K562 (cell line): ENCODE data around the gene DDAH2. TPM values are rescaled to one million over a fixed set of nuclear protein-coding genes. Genes with fewer than 3 reads are reported as not detected.

ENCODE experiments used
- ATAC-seq: fragments of 200-7000 bp; cut with Tn5 transposase; 3 replicates; pipeline ENCODE4 v1.9.1; 2020; ENCODE audit warnings: moderate library complexity
- BruUV-seq: library from RNA; stranded (reverse); fragments of 400-500 nt; replicated peaks from 2 replicates; lab custom pipeline; 2021; lab: Mats Ljungman, UMichigan
- CTCF ChIA-PET: fragments of 300-600 bp; formaldehyde crosslinking; extraction: SDS; loops from one replicate; lab custom pipeline; 2021; ENCODE audit warnings: low intra/inter-chr PET ratio; lab: Yijun Ruan, JAX
- POLR2A ChIA-PET: fragments of 300-600, 350-650 bp; sonication (Branson Sonifier 250); formaldehyde crosslinking; extraction: SDS; loops from one replicate; lab custom pipeline; 2021; ENCODE audit warnings: antibody characterized with exemption, inconsistent platforms; lab: Yijun Ruan, JAX
- DNase-seq, 4 experiments: peaks; one replicate each; pipeline versions ENCODE4 v3.0.0 to v3.0.0-alpha.2; 2011 to 2018; ENCODE audit warnings: low spot score in 3 of 4, mixed read lengths in 3 of 4; ENCODE audit errors: extremely low read depth in 1 of 4
- FAIRE-seq: peaks from 2 replicates; lab custom pipeline; 2011; peaks lifted over from hg19 to GRCh38; lab: Jason Lieb, UNC
- H2AFZ ChIP-seq: 2 replicates; pipeline ENCODE4 v1.6.0; 2011; ENCODE audit warnings: low read depth, low read length, control low read depth, inconsistent platforms
- H3K27ac ChIP-seq: fragments of 200-600 bp; 3 replicates; pipeline ENCODE4 v1.8.0; 2011; ENCODE audit warnings: low read depth, mild to moderate bottlenecking, control low read depth, inconsistent platforms, low read length, moderate library complexity, mixed read lengths; ENCODE audit errors: extremely low read depth
- H3K27me3 ChIP-seq, 2 experiments: fragments of 300-600 bp in 1 of 2; 2 replicates in 1 of 2; 3 replicates in 1 of 2; pipeline versions ENCODE4 v1.6.0 to v1.8.0; 2011; ENCODE audit warnings: inconsistent platforms in 2 of 2, low read length in 2 of 2, mild to moderate bottlenecking in 1 of 2, mixed read lengths in 1 of 2, moderate library complexity in 1 of 2; ENCODE audit not compliant: control insufficient read depth in 2 of 2, insufficient read depth in 2 of 2
- H3K36me3 ChIP-seq: fragments of 300-600 bp; 3 replicates; pipeline ENCODE4 v1.8.0; 2011; ENCODE audit warnings: mild to moderate bottlenecking, low read length, inconsistent platforms; ENCODE audit not compliant: control insufficient read depth, insufficient read depth
- H3K4me1 ChIP-seq, 2 experiments: fragments of 200-600 bp in 1 of 2; replicated peaks in 1 of 2; 2 replicates in 1 of 2; 3 replicates in 1 of 2; pipeline versions ENCODE4 v1.5.1 to v1.8.0; 2011; ENCODE audit warnings: inconsistent platforms in 2 of 2, low read length in 2 of 2, mild to moderate bottlenecking in 1 of 2, mixed read lengths in 1 of 2, moderate library complexity in 1 of 2; ENCODE audit not compliant: control insufficient read depth in 2 of 2, insufficient read depth in 2 of 2
- H3K4me2 ChIP-seq: 2 replicates; pipeline ENCODE4 v1.6.1; 2011; ENCODE audit warnings: low read length, control low read depth, inconsistent platforms, mixed read lengths; ENCODE audit not compliant: insufficient read depth
- H3K4me3 ChIP-seq: fragments of 200-600 bp; sonication (generic), shearing (Covaris generic); 2 replicates; pipeline ENCODE4 v1.5.1; 2016; ENCODE audit warnings: control low read depth, inconsistent platforms
- H3K79me2 ChIP-seq: fragments of 200-600 bp; 3 replicates; pipeline ENCODE4 v1.8.0; 2011; ENCODE audit warnings: low read length, inconsistent platforms; ENCODE audit not compliant: control insufficient read depth, insufficient read depth
- H3K9ac ChIP-seq, 2 experiments: 2 replicates each; pipeline versions ENCODE4 v1.6.0 to v1.6.1; 2011; ENCODE audit warnings: low read depth in 2 of 2, low read length in 2 of 2, control low read depth in 1 of 2, inconsistent platforms in 1 of 2, mild to moderate bottlenecking in 1 of 2, mixed read lengths in 1 of 2; ENCODE audit not compliant: insufficient read depth in 1 of 2
- H3K9me1 ChIP-seq: one replicate; pipeline ENCODE4 v1.6.0; 2011; ENCODE audit warnings: inconsistent platforms, mild to moderate bottlenecking, low read length, moderate library complexity; ENCODE audit not compliant: control insufficient read depth, insufficient read depth
- H3K9me3 ChIP-seq: replicated peaks from 2 replicates; pipeline ENCODE4 v1.5.1; 2011; ENCODE audit warnings: low read depth, low read length, inconsistent platforms; ENCODE audit not compliant: control insufficient read depth, insufficient read depth
- H4K20me1 ChIP-seq: replicated peaks from 2 replicates; pipeline ENCODE4 v1.6.1; 2011; ENCODE audit warnings: low read length, inconsistent platforms, mixed read lengths; ENCODE audit not compliant: control insufficient read depth, insufficient read depth
- E2F3 ChIP-seq: fragments of 250-450 bp; sonication (Bioruptor Pico); IDR thresholded peaks from 2 replicates; pipeline ENCODE4 v1.4.0; 2020; ENCODE audit warnings: mild to moderate bottlenecking
- HNRNPLL ChIP-seq: fragments of 200-400 bp; formaldehyde crosslinking; IDR thresholded peaks from 2 replicates; pipeline ENCODE4 v1.6.1; 2017; ENCODE audit warnings: low read length, low read depth, mild to moderate bottlenecking; ENCODE audit not compliant: poor library complexity, severe bottlenecking
- ILK ChIP-seq: fragments of 450-650 bp; IDR thresholded peaks from 2 replicates; pipeline ENCODE4 v1.6.1; 2016; ENCODE audit warnings: missing genetic modification characterization, low read depth, mild to moderate bottlenecking, missing compliant biosample characterization, moderate library complexity, borderline replicate concordance
- LCOR ChIP-seq: sonication (generic); formaldehyde crosslinking; IDR thresholded peaks from 2 replicates; pipeline ENCODE4 v1.8.0; 2022; ENCODE audit warnings: mild to moderate bottlenecking, missing genetic modification reagents
- MEIS2 ChIP-seq: fragments of 450-650 bp; IDR thresholded peaks from 2 replicates; pipeline ENCODE4 v1.6.1; 2014; ENCODE audit warnings: mild to moderate bottlenecking; ENCODE audit not compliant: partially characterized antibody
- POLR2G ChIP-seq: fragments of 200-400 bp; formaldehyde crosslinking; IDR thresholded peaks from 2 replicates; pipeline ENCODE4 v1.6.1; 2017; ENCODE audit warnings: low read depth, mild to moderate bottlenecking, antibody characterized with exemption, low read length, moderate library complexity
- ZBTB7A ChIP-seq: IDR thresholded peaks from 2 replicates; pipeline ENCODE4 v1.6.1; 2011; ENCODE audit warnings: low read depth, mild to moderate bottlenecking, low read length, moderate library complexity, borderline replicate concordance; ENCODE audit not compliant: control insufficient read depth
- ZNF76 ChIP-seq: fragments of 250-450 bp; sonication (Bioruptor Pico); IDR thresholded peaks from 2 replicates; pipeline ENCODE4 v1.4.0; 2020; ENCODE audit warnings: mild to moderate bottlenecking, moderate library complexity, borderline replicate concordance
- WGBS: fragments of 100-300 bp; shearing (Covaris generic); methylation state at CpG from one replicate; pipeline ENCODE4 v1.1.6; 2016; ENCODE audit warnings: low coverage, mixed read lengths; ENCODE audit not compliant: insufficient coverage; ENCODE audit errors: missing lambda C conversion rate; 5-methylcytosine and 5-hydroxymethylcytosine counted together
- in situ Hi-C: fragments of 300-500 bp; cut with MboI; formaldehyde crosslinking; loops from 4 replicates; pipeline ENCODE4 v1.15.0; 2018; ENCODE audit warnings: inconsistent platforms, mixed read lengths
- intact Hi-C: fragments of 100-400 bp; cut with micrococcal nuclease; formaldehyde crosslinking; loops from 2 replicates; pipeline ENCODE4 v1.14.2; 2022
- polyA plus RNA-seq, 8 experiments: library from polyadenylated mRNA; depleted of rRNA in 4 of 8; stranded (reverse) in 5 of 8; unstranded in 3 of 8; fragments of >200 nt; fragmentation: Nextera tagmentation in 2 of 8; fragmentation: Illumina TruSeq in 1 of 8; extraction: Ambion mirVana in 2 of 8; extraction: Trizol in 1 of 8; gene quantifications; 2 replicates each; pipeline versions ENCODE4 v1.2.1 to v1.2.3, GENCODE V29; 2011 to 2014; ENCODE audit warnings: inconsistent platforms in 1 of 8, missing spikeins in 1 of 8
- total RNA-seq, 7 experiments: library from RNA; depleted of rRNA in 6 of 7; stranded (reverse); fragments of >200 nt in 6 of 7; fragmentation: Illumina TruSeq in 2 of 7; extraction: Trizol in 2 of 7; gene quantifications; 2 replicates each; pipeline versions ENCODE4 v1.2.1 to v1.2.3, GENCODE V29; 2011 to 2021; ENCODE audit warnings: low replicate concordance in 1 of 7

Gene DDAH2
- total and polyA plus RNA-seq, 9 of the 15 experiments (the other 6 are each of a cell fraction or from before 2014, with no cell fraction given), result 1.8 to 45.4 (median 21.4) TPM

GRCh38 chr6:31778193-31778592 is 49.1 kb upstream of the DDAH2 start:
- in situ Hi-C loops (no loop called here), intact Hi-C loops (loop anchor here (10.0 kb wide), 1 partner anchor 233 kb away; the partner anchor contains the start of genes ATP6V1G2, DDX39B and NFKBIL1)
- Histone ChIP-seq H3K36me3 (peaks cover 58% of the 10 kb centered on the region; the same call in 2 of the 3 replicates), H3K27ac (peak overlapping the region; percentile 87), H3K4me2 (no peak overlapping the region), H3K79me2 (no peaks in the 10 kb centered on the region), H4K20me1 (no peaks in the 10 kb centered on the region), H3K27me3 (no peaks in the 10 kb centered on the region), H3K9me3 (no peaks in the 10 kb centered on the region), H3K4me3 (no peak overlapping the region), H3K4me1 (peaks cover 39 to 81% of the 10 kb centered on the region in 2 experiments), H3K9ac (peak overlapping the region; percentile 64 to 88; a peak in 3 of 4 replicates), H2AFZ (no peak overlapping the region), H3K9me1 (peaks cover 6% of the 10 kb centered on the region)
- POLR2A ChIA-PET, result interaction anchor here (0.7 to 8.8 kb wide), 21 partner anchors 8 to 181 kb away, joined by 3 to 47 read pairs (median 5); partner anchors contain the start of genes BAG6, DDAH2, HSPA1A and HSPA1B
- BruUV-seq, result no TSS peak
- FAIRE-seq, result no peak
- 83% methylated on average over 5 of the region's 5 CpGs for WGBS
- no peak for ATAC-seq
- no peak for DNase-seq
- CTCF ChIA-PET, result interaction anchor here (1.1 kb wide), 1 partner anchor 52 kb away, joined by 4 read pairs; no protein-coding TSS in a partner anchor
- 0 out of 2 replicates have a peak, but pooled peaks have one; percentile 9 for TF ChIP-seq E2F3 (CRISPR knock-in tag)
- TF ChIP-seq MEIS2, result no peak
- TF ChIP-seq LCOR, result no peak
- 0 out of 2 replicates have a peak, but pooled peaks have one; percentile 38 for TF ChIP-seq POLR2G
- no peak for TF ChIP-seq ILK
- peak; percentile 50; the same call in 1 of the 2 replicates for TF ChIP-seq ZBTB7A
- no peak for TF ChIP-seq HNRNPLL
- 0 out of 2 replicates have a peak, but pooled peaks have one; percentile 33 for TF ChIP-seq ZNF76 (CRISPR knock-in tag)
